SIG-M5 (cell line): Measurements from ENCODE around the gene CIBAR2.

Experiments
- DNase-seq: peaks from one replicate; lab custom pipeline; 2025; lab: John Stamatoyannopoulos, UW

CIBAR2 gene

GRCh38 chr16:85144026-85144915 lies 32.0 kb upstream of the CIBAR2 start:
- DNase-seq, result no peak

DNA sequence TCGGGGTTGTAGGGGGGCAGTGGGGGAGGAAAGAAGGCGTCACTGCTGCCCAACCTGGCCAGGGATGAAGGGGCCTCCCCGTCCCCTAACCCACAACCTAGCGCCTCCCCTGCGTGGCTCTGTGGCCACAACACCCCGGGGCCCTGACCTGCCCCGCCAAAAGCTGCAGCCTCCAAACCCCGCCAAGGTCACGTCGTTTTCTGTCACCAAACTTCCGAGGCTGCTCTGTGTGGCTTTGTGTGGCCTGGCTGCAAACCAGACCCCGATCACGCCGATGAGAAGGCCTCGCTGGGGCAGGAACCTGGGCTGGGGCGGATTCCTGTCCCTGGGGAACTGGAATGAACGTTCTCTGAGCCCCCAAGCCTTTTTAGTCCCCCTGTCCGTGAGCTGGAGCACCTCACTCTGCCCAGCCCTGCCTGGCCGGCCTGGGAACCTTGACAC lies 30.5 kb upstream of the CIBAR2 start:
- no peak for DNase-seq

- DNase-seq, result no peak
Observed at GRCh38 chr16:85142129-85142513, 29.8 kb upstream of the CIBAR2 start.

- DNase-seq, result no peak
Observed at GRCh38 chr16:85141491-85142128, 29.3 kb upstream of the CIBAR2 start.

GRCh38 chr16:85140455-85141012 lies 28.3 kb upstream of the CIBAR2 start:
- no peak for DNase-seq

DNA sequence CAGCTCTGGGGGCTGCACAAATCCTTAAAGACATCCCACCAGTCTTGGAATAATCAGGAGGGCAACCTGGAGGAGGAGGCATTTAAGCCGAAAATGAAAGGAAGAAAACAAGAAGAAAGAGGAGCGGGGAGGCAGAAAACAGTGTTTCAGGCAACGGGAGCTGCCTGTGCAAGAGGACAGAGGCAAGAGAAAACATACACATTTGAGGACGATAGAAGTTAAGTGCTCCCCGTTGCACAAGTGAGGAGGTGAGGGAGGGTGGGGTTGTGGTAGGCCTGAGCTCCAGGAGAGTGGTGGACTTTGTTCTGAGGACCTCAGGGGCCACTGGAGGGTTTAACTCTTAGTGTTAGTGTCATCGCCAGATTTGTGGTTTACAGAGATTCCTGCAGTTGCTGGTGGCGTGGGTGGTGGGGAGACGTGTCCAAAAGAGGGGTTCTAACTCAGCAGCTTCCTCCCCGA lies 27.6 kb upstream of the CIBAR2 start:
- no peak for DNase-seq

DNA sequence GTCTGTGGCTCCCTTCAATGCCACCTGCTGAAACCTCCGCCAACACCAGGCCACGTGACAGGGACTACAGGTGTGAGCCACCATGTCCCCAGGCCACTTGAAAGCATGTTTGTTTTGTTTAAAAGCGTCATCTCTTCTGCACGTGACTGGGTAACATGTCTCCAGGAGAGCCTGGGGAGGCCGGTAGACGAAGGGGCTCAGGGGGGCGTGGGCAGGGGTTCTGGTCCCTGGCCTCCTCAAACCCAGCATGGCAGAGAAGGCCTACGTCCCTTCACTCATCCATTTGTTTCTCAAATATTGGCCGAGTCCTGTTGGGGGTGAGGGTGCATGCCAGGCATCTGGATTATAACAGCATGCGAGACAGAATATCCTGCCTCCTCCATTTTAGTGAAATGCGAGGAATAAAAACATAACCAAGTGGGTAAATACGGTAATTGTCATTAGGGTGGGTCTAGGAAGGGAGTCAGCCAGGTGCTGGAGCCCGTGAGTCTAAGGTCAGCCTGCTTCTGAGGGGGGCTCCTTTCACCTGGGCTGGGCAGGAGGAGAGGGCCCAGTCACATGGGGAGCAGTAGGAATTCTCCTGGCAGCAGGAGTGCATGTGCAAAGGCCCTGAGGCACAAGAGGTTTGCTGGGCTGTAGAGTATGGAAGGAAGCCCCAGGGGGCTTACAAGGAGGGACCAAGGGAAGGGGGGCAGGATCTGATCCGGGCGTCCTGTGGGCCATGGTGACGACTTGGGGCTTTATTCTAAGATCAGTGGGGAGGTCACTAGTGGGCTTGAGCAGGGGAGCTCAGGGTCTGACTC lies 26.8 kb upstream of the CIBAR2 start:
- no peak for DNase-seq

DNA sequence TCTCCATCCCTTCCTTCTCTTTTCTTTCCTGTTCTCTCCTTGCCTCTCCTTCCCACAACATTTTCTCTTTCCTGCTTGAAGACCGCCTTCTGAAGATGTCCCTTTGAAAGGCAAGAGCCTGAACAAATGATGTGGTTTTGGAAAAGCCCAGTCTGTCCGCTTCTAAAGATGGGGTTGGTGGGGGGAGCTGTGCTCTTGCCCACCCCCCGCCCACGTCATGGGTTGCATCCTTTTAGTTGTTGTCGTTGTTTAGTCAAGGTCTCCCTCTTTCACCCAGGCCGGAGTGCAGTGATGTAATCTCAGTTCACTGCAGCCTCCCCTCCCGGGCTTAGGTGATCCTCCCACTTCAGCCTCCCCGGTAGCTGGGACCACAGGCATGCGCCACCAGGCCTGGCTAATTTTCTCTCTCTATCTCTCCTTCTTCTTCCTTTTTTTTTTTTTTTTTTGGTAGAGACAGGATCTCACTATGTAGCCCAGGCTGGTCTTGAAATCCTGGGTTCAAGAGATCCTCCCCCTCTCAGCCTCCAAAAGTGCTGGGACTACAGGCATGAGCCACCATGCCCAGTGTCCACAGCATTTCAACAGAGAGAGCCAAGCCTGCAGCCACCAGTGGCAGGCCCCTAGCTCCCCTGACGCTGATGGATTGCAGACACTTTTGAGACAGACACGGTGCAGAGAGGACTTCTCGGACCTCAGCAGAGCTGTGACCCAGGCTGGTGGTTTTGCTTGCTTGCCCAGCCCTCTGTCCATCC lies 26.0 kb upstream of the CIBAR2 start:
- DNase-seq, result no peak

GRCh38 chr16:85137323-85138072 lies 25.2 kb upstream of the CIBAR2 start:
- no peak for DNase-seq

DNA sequence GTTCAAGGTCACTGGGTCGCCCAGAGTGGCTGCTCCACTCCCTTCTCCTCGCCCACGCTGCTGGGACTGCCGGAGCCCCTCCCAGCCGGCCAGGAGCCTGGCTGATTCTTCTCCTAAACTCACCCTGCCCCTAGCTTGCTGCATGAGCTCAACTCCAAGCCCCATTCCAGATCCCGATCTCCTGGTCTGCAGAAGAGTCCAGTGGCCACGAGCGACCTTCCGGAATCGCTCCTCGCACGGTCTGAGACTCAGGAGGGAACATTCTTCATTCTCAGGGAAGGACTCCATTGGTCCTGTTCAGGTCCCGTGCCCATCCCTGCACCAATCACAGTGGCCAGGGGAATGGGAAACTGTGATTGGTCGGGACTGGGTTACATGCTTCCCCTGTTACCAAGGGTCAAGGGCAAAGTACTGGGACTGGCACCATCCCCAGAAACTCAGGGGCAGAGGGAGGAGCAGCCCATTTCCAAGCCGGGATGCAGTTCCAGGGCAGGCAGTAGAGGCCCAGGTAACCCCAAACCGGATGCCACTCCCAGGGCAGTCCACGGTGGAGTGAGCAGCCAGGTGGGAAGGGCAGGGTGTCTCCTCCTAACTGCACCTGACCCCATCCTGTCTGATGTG lies 24.5 kb upstream of the CIBAR2 start:
- DNase-seq, result no peak

DNA sequence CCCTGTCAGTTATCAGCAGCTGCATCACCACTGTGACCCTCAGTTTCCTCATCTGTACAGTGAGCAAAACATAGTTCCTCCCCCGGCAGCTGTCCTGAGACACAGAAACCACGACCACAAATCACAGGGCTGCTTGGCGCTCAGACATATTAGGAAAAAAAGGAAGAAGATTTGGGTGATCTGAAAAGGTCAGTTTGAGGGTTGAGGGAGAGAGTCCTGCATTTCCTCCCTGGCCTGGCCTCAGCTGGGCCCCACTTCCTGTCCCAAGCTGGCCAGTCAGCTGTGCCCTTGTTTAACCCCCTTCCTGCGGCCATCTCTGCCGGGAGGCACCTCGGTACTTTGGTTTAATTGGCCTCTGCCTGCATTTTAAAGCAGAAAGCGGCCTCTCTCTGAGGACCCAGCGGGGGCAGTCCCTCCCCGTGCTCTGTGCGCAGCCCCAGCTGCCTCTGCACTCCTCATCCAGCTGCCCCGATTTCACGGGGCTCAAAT lies 24.0 kb upstream of the CIBAR2 start:
- no peak for DNase-seq

- DNase-seq, result no peak
Observed at GRCh38 chr16:85134789-85135142, 22.5 kb upstream of the CIBAR2 start.

DNA sequence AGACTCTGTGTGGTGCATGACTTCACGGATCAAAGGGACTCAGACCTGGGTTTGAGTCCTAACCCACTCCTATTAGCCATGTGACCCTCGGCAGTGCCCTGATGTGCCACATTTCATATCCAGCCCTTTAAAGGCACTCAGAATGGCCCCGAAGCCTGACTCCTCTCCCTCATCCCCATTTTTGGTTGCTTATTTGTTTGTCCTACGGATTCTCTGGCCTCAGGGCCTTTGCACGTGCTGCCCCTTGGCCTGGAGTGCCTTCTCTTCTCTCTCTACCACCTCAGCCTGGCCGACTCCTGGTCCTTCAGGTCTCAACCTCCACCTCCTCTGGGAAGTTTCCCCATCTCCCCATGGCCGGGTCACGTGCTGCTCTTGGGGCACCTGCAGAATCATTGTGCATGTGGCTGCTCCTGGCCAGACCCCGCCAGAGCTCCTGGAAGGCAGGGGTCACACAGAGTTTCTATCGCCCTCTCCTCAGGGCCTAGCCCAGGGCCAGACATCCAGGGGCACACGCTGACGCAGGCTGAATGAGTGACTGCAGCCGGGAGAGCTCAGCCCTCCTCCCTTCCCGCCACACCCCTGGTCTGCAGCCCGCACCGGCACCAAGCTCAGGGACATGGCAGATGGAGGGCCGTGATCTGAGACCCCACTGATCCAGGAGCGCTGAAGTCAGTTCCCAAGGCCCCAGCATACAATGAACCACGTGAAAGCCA lies 22.0 kb upstream of the CIBAR2 start:
- no peak for DNase-seq

DNA sequence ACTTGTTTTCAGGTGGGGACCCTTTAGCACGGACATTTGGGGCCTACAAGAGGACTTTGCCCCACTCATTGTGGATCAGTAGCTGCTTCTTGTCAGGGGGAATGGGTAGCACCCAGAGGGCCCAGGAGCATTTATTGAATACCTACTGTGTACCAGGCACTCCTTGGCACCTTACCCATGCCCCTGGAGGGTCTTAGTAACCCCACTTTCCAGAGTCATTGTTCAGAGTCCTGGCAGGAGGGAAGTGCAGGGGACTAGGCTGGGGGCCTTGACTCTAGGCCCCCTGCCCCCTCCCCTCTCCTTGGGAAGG lies 21.0 kb upstream of the CIBAR2 start:
- DNase-seq, result no peak

DNA sequence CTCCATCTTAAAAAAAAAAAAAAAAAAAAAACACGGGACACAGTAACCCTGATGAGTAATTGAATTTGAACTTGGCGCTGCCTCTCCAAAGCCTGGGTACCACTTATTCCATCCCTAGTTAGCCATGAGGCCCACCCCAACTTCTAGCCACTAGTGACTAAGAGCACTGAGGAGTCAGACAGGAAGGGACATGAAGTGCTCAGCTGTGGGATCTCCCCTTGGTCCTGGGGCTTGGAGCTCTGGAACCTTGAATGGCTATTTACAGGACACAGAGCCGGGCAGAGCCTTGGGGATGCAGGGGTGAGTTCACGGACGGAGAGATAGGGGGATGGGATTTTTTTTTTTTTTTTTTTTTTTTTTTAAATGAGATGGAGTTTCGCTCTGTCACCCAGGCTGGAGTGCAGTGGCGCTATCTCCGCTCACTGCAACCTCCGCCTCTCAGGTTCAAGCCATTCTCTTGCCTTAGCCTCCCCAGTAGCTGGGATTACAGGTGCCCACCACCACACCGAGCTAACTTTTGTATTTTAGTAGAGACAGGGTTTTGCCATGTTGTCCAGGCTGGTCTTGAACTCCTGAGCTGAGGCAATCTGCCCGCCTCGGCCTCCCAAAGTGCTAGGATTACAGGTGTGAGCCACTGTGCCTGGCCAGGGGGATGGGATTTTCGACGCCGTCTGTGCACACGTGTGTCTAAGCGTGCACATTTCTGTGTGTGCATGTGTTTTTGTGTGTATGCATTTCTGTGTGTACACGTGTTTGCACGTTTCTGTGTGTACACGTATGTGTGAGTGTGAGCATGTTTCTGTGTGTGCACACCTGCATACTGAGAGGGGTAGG lies 20.4 kb upstream of the CIBAR2 start:
- no peak for DNase-seq

DNA sequence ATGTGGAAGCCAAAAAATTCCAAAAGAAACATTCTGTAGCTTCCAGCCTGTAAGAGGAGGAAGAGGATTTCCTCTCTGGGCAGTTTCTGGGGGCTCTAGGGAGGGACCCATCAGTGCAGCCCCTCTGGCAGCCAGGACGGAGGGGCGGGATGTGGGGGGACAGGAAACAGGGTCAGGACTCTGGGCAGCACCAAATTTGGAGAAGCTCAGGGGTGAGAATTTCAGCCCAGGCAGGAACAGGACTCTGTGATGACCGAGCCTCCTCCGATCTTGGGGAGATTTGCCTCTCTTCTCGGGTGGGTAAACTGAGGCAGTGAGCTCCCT lies 18.4 kb upstream of the CIBAR2 start:
- DNase-seq, result no peak

GRCh38 chr16:85129876-85130704 lies 17.8 kb upstream of the CIBAR2 start:
- DNase-seq, result no peak
